ENCODE data around the gene ZNF511. TPM values are rescaled to one million over a fixed set of nuclear protein-coding genes. Genes with fewer than 3 reads are reported as not detected.

ZNF511 gene
- total and polyA plus RNA-seq, 9 of the 15 experiments (the other 6 are each of a cell fraction or from before 2014, with no cell fraction given), result 0.61 to 69.3 (median 40.1) TPM

DNA sequence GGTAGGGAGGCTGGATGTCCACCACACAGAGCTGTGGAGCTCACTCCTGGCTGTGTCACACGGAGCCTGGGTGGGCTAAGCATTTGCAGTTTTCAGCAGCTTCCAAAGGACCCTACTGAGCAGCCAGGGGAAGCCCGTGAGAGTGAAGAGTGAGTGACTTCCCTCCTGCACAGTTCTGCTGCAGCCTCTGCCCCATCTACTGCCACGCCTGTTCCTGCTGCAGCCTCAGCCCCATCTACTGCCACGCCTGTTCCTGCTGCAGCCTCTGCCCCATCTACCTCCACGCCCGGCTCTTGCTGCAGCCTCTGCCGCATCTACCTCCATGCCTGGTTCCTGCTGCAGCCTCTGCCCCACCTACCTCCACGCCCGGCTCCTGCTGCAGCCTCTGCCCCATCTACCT, 44.3 kb upstream of the ZNF511 start:
- TF ChIP-seq ZNF311 (CRISPR knock-in tag; IDR thresholded peaks at IDR 0.05) (no peak), NFXL1 (CRISPR knock-in tag; IDR thresholded peaks at IDR 0.05) (no peak), ZNF589 (CRISPR knock-in tag; IDR thresholded peaks at IDR 0.05; ENCODE audit: low read depth) (no peak), GATAD2B (IDR thresholded peaks at IDR 0.05; ENCODE audit: borderline replicate concordance) (no peak), IRF2 (CRISPR knock-in tag; IDR thresholded peaks at IDR 0.05) (no peak)
- TF ChIP-seq, protein P1, sequence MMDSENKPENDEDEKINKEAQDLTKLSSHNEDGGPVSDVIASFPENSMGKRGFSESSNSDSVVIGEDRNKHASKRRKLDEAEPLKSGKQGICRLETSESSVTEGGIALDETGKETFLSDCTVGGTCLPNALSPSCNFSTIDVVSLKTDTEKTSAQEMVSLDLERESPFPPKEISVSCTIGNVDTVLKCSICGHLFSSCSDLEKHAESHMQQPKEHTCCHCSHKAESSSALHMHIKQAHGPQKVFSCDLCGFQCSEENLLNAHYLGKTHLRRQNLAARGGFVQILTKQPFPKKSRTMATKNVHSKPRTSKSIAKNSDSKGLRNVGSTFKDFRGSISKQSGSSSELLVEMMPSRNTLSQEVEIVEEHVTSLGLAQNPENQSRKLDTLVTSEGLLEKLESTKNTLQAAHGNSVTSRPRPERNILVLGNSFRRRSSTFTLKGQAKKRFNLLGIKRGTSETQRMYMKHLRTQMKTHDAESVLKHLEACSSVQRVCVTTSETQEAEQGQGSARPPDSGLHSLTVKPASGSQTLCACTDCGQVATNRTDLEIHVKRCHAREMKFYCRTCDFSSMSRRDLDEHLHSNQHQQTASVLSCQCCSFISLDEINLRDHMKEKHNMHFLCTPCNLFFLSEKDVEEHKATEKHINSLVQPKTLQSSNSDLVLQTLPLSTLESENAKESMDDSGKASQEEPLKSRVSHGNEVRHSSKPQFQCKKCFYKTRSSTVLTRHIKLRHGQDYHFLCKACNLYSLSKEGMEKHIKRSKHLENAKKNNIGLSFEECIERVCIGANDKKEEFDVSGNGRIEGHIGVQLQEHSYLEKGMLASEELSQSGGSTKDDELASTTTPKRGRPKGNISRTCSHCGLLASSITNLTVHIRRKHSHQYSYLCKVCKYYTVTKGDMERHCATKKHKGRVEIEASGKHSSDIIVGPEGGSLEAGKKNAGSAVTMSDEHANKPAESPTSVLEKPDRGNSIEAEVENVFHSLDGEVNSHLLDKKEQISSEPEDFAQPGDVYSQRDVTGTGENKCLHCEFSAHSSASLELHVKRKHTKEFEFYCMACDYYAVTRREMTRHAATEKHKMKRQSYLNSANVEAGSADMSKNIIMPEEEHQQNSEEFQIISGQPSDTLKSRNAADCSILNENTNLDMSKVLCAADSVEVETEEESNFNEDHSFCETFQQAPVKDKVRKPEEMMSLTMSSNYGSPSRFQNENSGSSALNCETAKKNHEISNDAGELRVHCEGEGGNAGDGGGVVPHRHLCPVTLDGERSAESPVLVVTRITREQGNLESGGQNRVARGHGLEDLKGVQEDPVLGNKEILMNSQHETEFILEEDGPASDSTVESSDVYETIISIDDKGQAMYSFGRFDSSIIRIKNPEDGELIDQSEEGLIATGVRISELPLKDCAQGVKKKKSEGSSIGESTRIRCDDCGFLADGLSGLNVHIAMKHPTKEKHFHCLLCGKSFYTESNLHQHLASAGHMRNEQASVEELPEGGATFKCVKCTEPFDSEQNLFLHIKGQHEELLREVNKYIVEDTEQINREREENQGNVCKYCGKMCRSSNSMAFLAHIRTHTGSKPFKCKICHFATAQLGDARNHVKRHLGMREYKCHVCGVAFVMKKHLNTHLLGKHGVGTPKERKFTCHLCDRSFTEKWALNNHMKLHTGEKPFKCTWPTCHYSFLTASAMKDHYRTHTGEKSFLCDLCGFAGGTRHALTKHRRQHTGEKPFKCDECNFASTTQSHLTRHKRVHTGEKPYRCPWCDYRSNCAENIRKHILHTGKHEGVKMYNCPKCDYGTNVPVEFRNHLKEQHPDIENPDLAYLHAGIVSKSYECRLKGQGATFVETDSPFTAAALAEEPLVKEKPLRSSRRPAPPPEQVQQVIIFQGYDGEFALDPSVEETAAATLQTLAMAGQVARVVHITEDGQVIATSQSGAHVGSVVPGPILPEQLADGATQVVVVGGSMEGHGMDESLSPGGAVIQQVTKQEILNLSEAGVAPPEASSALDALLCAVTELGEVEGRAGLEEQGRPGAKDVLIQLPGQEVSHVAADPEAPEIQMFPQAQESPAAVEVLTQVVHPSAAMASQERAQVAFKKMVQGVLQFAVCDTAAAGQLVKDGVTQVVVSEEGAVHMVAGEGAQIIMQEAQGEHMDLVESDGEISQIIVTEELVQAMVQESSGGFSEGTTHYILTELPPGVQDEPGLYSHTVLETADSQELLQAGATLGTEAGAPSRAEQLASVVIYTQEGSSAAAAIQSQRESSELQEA (IDR thresholded peaks at IDR 0.05; ENCODE audit: low read depth), result no peak
- TF ChIP-seq, protein P2, sequence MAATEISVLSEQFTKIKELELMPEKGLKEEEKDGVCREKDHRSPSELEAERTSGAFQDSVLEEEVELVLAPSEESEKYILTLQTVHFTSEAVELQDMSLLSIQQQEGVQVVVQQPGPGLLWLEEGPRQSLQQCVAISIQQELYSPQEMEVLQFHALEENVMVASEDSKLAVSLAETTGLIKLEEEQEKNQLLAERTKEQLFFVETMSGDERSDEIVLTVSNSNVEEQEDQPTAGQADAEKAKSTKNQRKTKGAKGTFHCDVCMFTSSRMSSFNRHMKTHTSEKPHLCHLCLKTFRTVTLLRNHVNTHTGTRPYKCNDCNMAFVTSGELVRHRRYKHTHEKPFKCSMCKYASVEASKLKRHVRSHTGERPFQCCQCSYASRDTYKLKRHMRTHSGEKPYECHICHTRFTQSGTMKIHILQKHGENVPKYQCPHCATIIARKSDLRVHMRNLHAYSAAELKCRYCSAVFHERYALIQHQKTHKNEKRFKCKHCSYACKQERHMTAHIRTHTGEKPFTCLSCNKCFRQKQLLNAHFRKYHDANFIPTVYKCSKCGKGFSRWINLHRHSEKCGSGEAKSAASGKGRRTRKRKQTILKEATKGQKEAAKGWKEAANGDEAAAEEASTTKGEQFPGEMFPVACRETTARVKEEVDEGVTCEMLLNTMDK (IDR thresholded peaks at IDR 0.05; ENCODE audit: borderline replicate concordance, insufficient read depth, low read depth, low read length, poor library complexity, severe bottlenecking), result no peak
- no peak overlapping the region for H3K27ac ChIP-seq (ENCODE audit: extremely low read depth, low read depth, low read length)
- H3K9me1 ChIP-seq (ENCODE audit: control insufficient read depth, insufficient read depth, low read length), result no peaks in the 10 kb centered on the region
- no peak overlapping the region for H3K4me2 ChIP-seq (ENCODE audit: insufficient read depth, low read length)
- no peaks in the 10 kb centered on the region for H3K36me3 ChIP-seq (ENCODE audit: control insufficient read depth, insufficient read depth, low read length)
- no peaks in the 10 kb centered on the region for H3K27me3 ChIP-seq (ENCODE audit: control insufficient read depth in 2 of 2, insufficient read depth in 2 of 2, low read length in 2 of 2)
- DNase-seq (ENCODE audit: extremely low read depth in 1 of 4, low spot score in 3 of 4), result no peak
- H4K20me1 ChIP-seq (replicated peaks; ENCODE audit: control insufficient read depth, insufficient read depth, low read length), result no peaks in the 10 kb centered on the region
- 28% methylated on average over 8 of the region's 9 CpGs for WGBS (ENCODE audit: insufficient coverage, low coverage, missing lambda C conversion rate)
- no peak for FAIRE-seq
- ChIA-PET POLR2A (interaction anchor here (1.0 kb wide), 1 partner anchor 15 kb away, joined by 3 read pairs; no protein-coding TSS in a partner anchor), CTCF (ENCODE audit: low intra/inter-chr PET ratio) (no interaction called here)
- ATAC-seq, result no peak
- H3K4me3 ChIP-seq, result no peak overlapping the region
- H3K9ac ChIP-seq (ENCODE audit: insufficient read depth in 1 of 2, low read depth in 2 of 2, low read length in 2 of 2), result no peak overlapping the region
- no peaks in the 10 kb centered on the region for H3K79me2 ChIP-seq (ENCODE audit: control insufficient read depth, insufficient read depth, low read length)
- H3K4me1 ChIP-seq (replicated peaks in 1 of 2; ENCODE audit: control insufficient read depth in 2 of 2, insufficient read depth in 2 of 2, low read length in 2 of 2), result peaks cover 2 to 80% of the 10 kb centered on the region in 2 experiments; a peak in 3 of 5 replicates
- H3K9me3 ChIP-seq (replicated peaks; ENCODE audit: control insufficient read depth, insufficient read depth, low read depth, low read length), result no peaks in the 10 kb centered on the region
- in situ Hi-C loops (cut with MboI) (no loop called here), intact Hi-C loops (cut with micrococcal nuclease) (no loop called here)
- no peak overlapping the region for H2AFZ ChIP-seq (ENCODE audit: low read depth, low read length)
- BruUV-seq (replicated peaks), result no TSS peak

All from K562 (cell line).